Endothelial cell (in vitro differentiated cells): ENCODE data around the gene ERV3-1. TPM values are rescaled to one million over a fixed set of nuclear protein-coding genes. Genes with fewer than 3 reads are reported as not detected.

Experiments
- DNase-seq: peaks from one replicate; pipeline ENCODE4 v3.0.0; 2021; ENCODE audit warnings: low spot score
- H3K27ac Mint-ChIP-seq: one replicate; pipeline ENCODE4 v1.8.0; 2021; ENCODE audit warnings: mixed read lengths, inconsistent platforms; ENCODE audit not compliant: unreplicated experiment
- H3K27me3 Mint-ChIP-seq: one replicate; pipeline ENCODE4 v1.8.0; 2021; ENCODE audit warnings: mild to moderate bottlenecking, moderate library complexity, mixed read lengths, inconsistent platforms; ENCODE audit not compliant: unreplicated experiment
- H3K36me3 Mint-ChIP-seq: one replicate; pipeline ENCODE4 v1.8.0; 2021; ENCODE audit warnings: mild to moderate bottlenecking, low read depth, mixed read lengths, inconsistent platforms; ENCODE audit not compliant: unreplicated experiment
- H3K4me1 Mint-ChIP-seq: one replicate; pipeline ENCODE4 v1.8.0; 2021; ENCODE audit warnings: mild to moderate bottlenecking, mixed read lengths, inconsistent platforms; ENCODE audit not compliant: unreplicated experiment
- H3K4me3 Mint-ChIP-seq: one replicate; pipeline ENCODE4 v1.8.0; 2021; ENCODE audit warnings: mild to moderate bottlenecking, mixed read lengths, inconsistent platforms; ENCODE audit not compliant: unreplicated experiment
- H3K9me3 Mint-ChIP-seq: one replicate; pipeline ENCODE4 v1.8.0; 2021; ENCODE audit warnings: mixed read lengths, inconsistent platforms; ENCODE audit not compliant: unreplicated experiment
- total RNA-seq: library from RNA; stranded (reverse); fragmentation: NEBNext Ultra II Directional; extraction: Animal tissue kit (Norgen Biotek cat#: 25700); gene quantifications from one replicate; pipeline ENCODE4 v1.2.1, GENCODE V29; 2021; ENCODE audit not compliant: unreplicated experiment
- TF ChIP-seq, protein P1 (sequence below): fragments of 200-600 bp; sonication (generic); IDR thresholded peaks from one replicate; pipeline ENCODE4 v1.5.0; 2021; ENCODE audit warnings: antibody characterized with exemption; ENCODE audit not compliant: unreplicated experiment

Gene ERV3-1
- total RNA-seq, 1 donor from 2014 or later: 58.4 TPM

DNA sequence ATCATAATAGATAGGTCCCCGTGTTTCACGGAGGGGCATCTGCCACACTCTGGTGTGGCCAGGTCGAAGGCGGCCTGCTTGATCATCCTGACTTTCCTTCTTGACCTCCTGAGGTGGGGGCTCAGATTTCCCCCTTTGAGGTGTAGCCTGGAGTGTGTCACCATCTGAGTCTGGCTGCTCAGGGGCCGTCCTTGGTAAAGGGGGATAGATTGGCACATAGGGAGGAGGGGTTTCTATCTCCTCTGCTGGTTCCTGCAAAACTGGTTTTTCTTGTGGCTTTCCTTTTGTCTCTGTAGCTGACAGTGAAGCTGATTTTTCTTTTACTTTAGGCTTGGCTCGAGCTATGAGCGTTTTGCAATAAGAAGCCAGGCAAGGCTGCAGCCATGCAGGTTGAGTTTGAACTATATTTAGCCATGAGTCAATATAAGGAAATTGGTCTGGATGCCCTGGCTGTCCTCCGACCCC, 8.5 kb downstream of the ERV3-1 start:
- Mint-ChIP-seq H3K27me3 (peaks cover 12% of the 10 kb centered on the region), H3K4me1 (peaks cover 11% of the 10 kb centered on the region), H3K27ac (no peak overlapping the region), H3K4me3 (peak overlapping the region; percentile 86), H3K36me3 (peaks cover 82% of the 10 kb centered on the region), H3K9me3 (peaks cover 46% of the 10 kb centered on the region)
- no peak for DNase-seq
- TF ChIP-seq, protein P1, sequence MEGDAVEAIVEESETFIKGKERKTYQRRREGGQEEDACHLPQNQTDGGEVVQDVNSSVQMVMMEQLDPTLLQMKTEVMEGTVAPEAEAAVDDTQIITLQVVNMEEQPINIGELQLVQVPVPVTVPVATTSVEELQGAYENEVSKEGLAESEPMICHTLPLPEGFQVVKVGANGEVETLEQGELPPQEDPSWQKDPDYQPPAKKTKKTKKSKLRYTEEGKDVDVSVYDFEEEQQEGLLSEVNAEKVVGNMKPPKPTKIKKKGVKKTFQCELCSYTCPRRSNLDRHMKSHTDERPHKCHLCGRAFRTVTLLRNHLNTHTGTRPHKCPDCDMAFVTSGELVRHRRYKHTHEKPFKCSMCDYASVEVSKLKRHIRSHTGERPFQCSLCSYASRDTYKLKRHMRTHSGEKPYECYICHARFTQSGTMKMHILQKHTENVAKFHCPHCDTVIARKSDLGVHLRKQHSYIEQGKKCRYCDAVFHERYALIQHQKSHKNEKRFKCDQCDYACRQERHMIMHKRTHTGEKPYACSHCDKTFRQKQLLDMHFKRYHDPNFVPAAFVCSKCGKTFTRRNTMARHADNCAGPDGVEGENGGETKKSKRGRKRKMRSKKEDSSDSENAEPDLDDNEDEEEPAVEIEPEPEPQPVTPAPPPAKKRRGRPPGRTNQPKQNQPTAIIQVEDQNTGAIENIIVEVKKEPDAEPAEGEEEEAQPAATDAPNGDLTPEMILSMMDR: no peak

DNA sequence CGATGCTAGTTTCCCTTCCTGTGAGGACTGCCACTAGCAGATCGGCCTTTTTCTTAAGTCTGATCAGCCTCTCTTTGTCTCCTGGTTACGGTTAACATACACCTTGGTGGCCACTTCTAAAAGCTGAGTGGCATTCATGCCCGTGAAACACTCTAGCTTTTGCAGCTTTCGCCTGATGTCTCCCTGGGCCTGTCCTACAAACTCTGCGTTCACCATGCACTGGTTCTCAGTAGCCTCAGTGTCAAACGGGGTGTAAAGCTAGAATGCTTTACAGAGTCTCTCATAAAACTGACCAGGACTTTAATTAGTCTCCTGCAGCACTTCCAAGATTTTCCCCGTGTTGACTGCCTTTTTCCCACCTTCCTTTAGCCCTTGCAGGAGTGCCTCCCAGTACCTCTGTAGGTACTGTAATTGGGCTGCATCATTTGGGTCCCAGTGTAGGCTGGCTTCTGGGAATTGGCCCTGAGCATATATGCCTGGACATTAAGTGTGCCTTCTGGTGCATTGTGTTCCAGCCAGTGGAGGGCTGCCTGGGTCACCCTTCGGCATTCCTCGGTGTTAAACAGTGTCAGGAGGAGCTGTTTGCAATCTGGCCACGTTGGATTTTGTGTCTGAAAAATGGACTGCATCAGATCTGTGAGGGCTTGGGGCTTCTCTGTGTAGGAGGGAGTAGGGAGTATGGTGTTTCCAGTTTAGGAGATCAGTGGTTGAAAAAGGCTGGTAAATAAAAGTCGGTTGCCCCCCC, 9.2 kb downstream of the ERV3-1 start:
- TF ChIP-seq, protein P1: no peak
- DNase-seq: no peak
- Mint-ChIP-seq H3K4me1 (peaks cover 11% of the 10 kb centered on the region), H3K36me3 (peaks cover 83% of the 10 kb centered on the region), H3K27ac (peak overlapping the region; percentile 62), H3K27me3 (peaks cover 12% of the 10 kb centered on the region), H3K9me3 (peaks cover 52% of the 10 kb centered on the region), H3K4me3 (peak overlapping the region; percentile 79)

DNA sequence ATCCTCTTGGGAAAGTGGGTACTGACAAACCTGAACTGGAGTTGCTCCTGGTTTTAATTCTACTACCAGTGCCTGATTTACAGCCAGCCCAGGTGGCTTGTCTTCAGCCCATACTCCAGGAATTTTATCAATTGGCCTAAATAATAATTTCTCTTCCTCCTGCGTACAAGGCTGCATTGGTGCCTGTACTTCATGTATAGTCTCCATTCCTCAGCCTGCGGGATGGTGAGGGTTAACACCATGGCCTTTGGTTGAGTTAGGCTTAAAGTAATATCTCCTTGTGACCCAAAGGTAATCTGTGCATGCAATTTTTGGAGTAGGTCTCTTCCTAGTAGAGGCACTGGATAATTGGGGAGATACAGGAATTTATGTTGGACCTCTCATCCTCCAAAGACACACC, 10.2 kb downstream of the ERV3-1 start:
- Mint-ChIP-seq H3K9me3 (peaks cover 47% of the 10 kb centered on the region), H3K27ac (no peak overlapping the region), H3K27me3 (peaks cover 11% of the 10 kb centered on the region), H3K4me3 (peak overlapping the region; percentile 79), H3K36me3 (peaks cover 86% of the 10 kb centered on the region), H3K4me1 (peaks cover 11% of the 10 kb centered on the region)
- TF ChIP-seq, protein P1: no peak
- DNase-seq: no peak

DNA sequence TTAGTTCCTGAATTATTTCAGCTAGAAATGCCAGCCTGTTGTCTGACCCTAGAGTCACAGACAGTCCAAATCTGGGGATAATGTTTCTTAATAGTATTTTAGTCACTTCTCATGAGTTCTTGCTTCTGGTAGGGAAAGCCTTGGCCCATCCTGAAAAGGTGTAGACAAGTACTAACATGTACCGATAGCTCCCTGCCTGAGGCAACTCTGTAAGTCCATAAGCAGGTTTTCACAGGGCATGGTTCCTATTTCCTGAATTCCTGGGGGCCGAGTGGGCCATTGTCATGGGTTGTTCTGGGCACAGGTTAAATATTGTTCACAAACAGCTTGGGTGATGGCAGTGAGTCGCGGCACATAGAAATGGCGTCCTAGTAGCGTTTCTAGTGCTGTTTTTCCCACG, 12.6 kb downstream of the ERV3-1 start:
- Mint-ChIP-seq H3K4me3 (no peak overlapping the region), H3K4me1 (peaks cover 3% of the 10 kb centered on the region), H3K36me3 (peaks cover 86% of the 10 kb centered on the region), H3K9me3 (peaks cover 38% of the 10 kb centered on the region), H3K27ac (no peak overlapping the region), H3K27me3 (peaks cover 6% of the 10 kb centered on the region)
- TF ChIP-seq, protein P1: no peak
- DNase-seq: no peak

DNA sequence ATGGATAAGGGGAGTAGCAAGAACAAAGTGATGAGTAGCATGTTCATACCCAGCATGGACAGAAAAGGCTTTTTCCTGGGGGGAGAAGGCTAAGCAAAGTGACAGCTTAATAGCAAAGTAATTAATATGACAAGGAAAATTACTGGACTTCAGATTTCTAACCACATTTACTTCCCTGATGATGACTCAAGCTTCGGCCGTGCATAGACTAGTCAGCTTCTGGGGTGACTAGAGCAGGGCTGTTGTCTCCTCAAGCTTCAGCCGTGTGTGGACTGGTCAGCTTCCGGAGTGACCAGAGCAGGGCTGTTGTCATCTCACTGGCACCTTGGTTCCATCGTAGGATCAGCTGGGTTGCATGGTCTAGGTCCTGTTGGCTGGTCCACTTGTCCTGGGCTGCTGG, 13.5 kb downstream of the ERV3-1 start:
- Mint-ChIP-seq H3K27ac (no peak overlapping the region), H3K27me3 (no peaks in the 10 kb centered on the region), H3K36me3 (peaks cover 86% of the 10 kb centered on the region), H3K4me3 (peak overlapping the region; percentile 81), H3K9me3 (peaks cover 39% of the 10 kb centered on the region), H3K4me1 (peaks cover 5% of the 10 kb centered on the region)
- TF ChIP-seq, protein P1: no peak
- DNase-seq: no peak
